ENCODE data around the gene CYBC1. TPM values are rescaled to one million over a fixed set of nuclear protein-coding genes. Genes with fewer than 3 reads are reported as not detected.
"Not testable (repeated sequence)": the region's sequence is repeated elsewhere in the genome, so short reads cannot be mapped to it uniquely, and the experiment has no call there.

The CYBC1 gene
- total RNA-seq, 1 experiment from 2014 or later: 174 TPM

GRCh38 chr17:82457073-82457928, 6.7 kb upstream of the CYBC1 start:
- ChIA-PET POLR2A (interaction anchor here (0.5 to 0.6 kb wide), 2 partner anchors 13 to 217 kb away, joined by 3 to 7 read pairs; no protein-coding TSS in a partner anchor), CTCF (no interaction called here)
- Histone ChIP-seq H3K27me3 (ENCODE audit: control insufficient read depth, insufficient read depth, low read length) (no peaks in the 10 kb centered on the region), H3K27ac (ENCODE audit: low read length) (peak overlapping the region; percentile 99), H3K4me1 (ENCODE audit: control insufficient read depth, insufficient read depth, low read length) (peaks cover 15% of the 10 kb centered on the region), H3K36me3 (ENCODE audit: control insufficient read depth, insufficient read depth, low read length) (peaks cover 4% of the 10 kb centered on the region; the same call in 1 of the 2 replicates), H3K4me3 (ENCODE audit: low read depth in 2 of 2, low read length in 2 of 2) (peak overlapping the region; percentile 83 to 85), H3K9me3 (ENCODE audit: control insufficient read depth, insufficient read depth, low read depth, low read length) (no peaks in the 10 kb centered on the region)
- intact Hi-C loops (cut with micrococcal nuclease; ENCODE audit: unreplicated experiment) (no loop called here), in situ Hi-C loops (cut with HindIII; ENCODE audit: low pct_unique_long_range_greater_than_20kb, low sequenced_read_pairs) (no loop called here)
- DNase-seq (ENCODE audit: low read depth, low spot score): no peak
- no peak for ATAC-seq
- no peak for TF ChIP-seq SIN3A (IDR thresholded peaks at IDR 0.05; ENCODE audit: borderline replicate concordance, insufficient read depth, low read depth, low read length)
- TF ChIP-seq CTCF (IDR thresholded peaks at IDR 0.05): no peak
- no peak for TF ChIP-seq POLR2AphosphoS5 (IDR thresholded peaks at IDR 0.05; ENCODE audit: low read depth, low read length)
- TF ChIP-seq REST (IDR thresholded peaks at IDR 0.05; ENCODE audit: insufficient read depth in 1 of 2, low read depth in 2 of 2, low read length in 1 of 2): no peak
- TF ChIP-seq TCF7L2 (IDR thresholded peaks at IDR 0.05; ENCODE audit: low read depth, low read length): no peak
- BruUV-seq (replicated peaks): no TSS peak

- H3K9me3 ChIP-seq (ENCODE audit: control insufficient read depth, insufficient read depth, low read depth, low read length); BruUV-seq (replicated peaks); intact Hi-C loops (cut with micrococcal nuclease; ENCODE audit: unreplicated experiment); H3K36me3 ChIP-seq (ENCODE audit: control insufficient read depth, insufficient read depth, low read length); DNase-seq (ENCODE audit: low read depth, low spot score); in situ Hi-C loops (cut with HindIII; ENCODE audit: low pct_unique_long_range_greater_than_20kb, low sequenced_read_pairs); ATAC-seq; H3K4me3 ChIP-seq (ENCODE audit: low read depth in 2 of 2, low read length in 2 of 2); POLR2A ChIA-PET; H3K27me3 ChIP-seq (ENCODE audit: control insufficient read depth, insufficient read depth, low read length); H3K27ac ChIP-seq (ENCODE audit: low read length): not testable (repeated sequence)
- CTCF ChIA-PET: interaction anchor here (0.7 kb wide), 1 partner anchor 156 kb away, joined by 6 read pairs; no protein-coding TSS in a partner anchor
- peaks cover 23% of the 10 kb centered on the region for H3K4me1 ChIP-seq (ENCODE audit: control insufficient read depth, insufficient read depth, low read length)
These were observed 3.2 kb upstream of the CYBC1 start for GRCh38 chr17:82453706-82454105.

GRCh38 chr17:82453151-82453550, 2.6 kb upstream of the CYBC1 start:
- H3K27me3 ChIP-seq (ENCODE audit: control insufficient read depth, insufficient read depth, low read length); DNase-seq (ENCODE audit: low read depth, low spot score); ATAC-seq; BruUV-seq (replicated peaks); POLR2A ChIA-PET; in situ Hi-C loops (cut with HindIII; ENCODE audit: low pct_unique_long_range_greater_than_20kb, low sequenced_read_pairs); H3K36me3 ChIP-seq (ENCODE audit: control insufficient read depth, insufficient read depth, low read length); H3K27ac ChIP-seq (ENCODE audit: low read length); intact Hi-C loops (cut with micrococcal nuclease; ENCODE audit: unreplicated experiment); H3K9me3 ChIP-seq (ENCODE audit: control insufficient read depth, insufficient read depth, low read depth, low read length); H3K4me3 ChIP-seq (ENCODE audit: low read depth in 2 of 2, low read length in 2 of 2): not testable (repeated sequence)
- CTCF ChIA-PET: interaction anchor here (0.7 kb wide), 1 partner anchor 155 kb away, joined by 6 read pairs; no protein-coding TSS in a partner anchor
- H3K4me1 ChIP-seq (ENCODE audit: control insufficient read depth, insufficient read depth, low read length): peaks cover 23% of the 10 kb centered on the region

Data from Panc1 (cell line).